Large intestine (tissue), 3 donors: ENCODE data around the gene KCTD8. TPM values are rescaled to one million over a fixed set of nuclear protein-coding genes. Genes with fewer than 3 reads are reported as not detected.

Experiments
- DNase-seq, 2 donors: peaks; one replicate each; pipeline versions ENCODE4 v3.0.0 to v3.0.0-alpha.2; 2013
- H3K27ac ChIP-seq: one replicate; pipeline ENCODE4 v1.5.1; 2013; ENCODE audit warnings: low read length
- H3K27me3 ChIP-seq: 2 replicates; pipeline ENCODE4 v1.6.1; 2013; ENCODE audit warnings: low read length; ENCODE audit not compliant: control insufficient read depth, insufficient read depth
- H3K36me3 ChIP-seq: 2 replicates; pipeline ENCODE4 v1.6.1; 2013; ENCODE audit warnings: low read length; ENCODE audit not compliant: control insufficient read depth, insufficient read depth
- H3K4me1 ChIP-seq: one replicate; pipeline ENCODE4 v1.6.1; 2013; ENCODE audit warnings: low read length; ENCODE audit not compliant: control insufficient read depth, insufficient read depth
- H3K4me3 ChIP-seq: one replicate; pipeline ENCODE4 v1.5.1; 2013; ENCODE audit warnings: low read length
- H3K9me3 ChIP-seq: one replicate; pipeline ENCODE4 v1.6.1; 2013; ENCODE audit warnings: mild to moderate bottlenecking, low read depth, low read length, moderate library complexity; ENCODE audit not compliant: control insufficient read depth
- WGBS: methylation state at CpG from one replicate; pipeline ENCODE4 v1.1.5; 2013; ENCODE audit warnings: low lambda C conversion rate; ENCODE audit not compliant: insufficient coverage; 5-methylcytosine and 5-hydroxymethylcytosine counted together
- polyA plus RNA-seq: library from polyadenylated mRNA; unstranded; fragments of 120-200 nt; gene quantifications from one replicate; pipeline ENCODE4 v1.2.1, GENCODE V29; 2013

KCTD8 gene
- polyA plus RNA-seq, 1 donor, result 0.78 TPM

DNA sequence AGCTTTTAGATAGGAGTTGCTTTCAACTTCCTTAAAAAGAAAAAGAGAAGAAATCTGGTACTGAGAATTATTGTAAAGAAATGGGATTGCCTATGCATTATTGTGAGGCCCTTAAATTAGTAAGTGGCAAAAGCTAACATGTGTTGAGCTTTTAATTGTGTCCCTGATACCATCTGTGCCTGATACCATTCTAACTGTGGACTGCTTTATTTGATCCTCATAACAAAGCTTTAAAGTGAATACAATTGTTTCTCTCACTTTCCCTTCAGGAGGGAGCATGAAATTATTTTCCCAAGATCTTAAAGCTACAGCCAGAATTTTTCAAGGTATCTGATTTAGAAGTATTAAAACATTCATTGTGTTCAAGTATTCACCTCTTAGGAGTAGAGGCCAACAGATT, 9.9 kb downstream of the KCTD8 start:
- Histone ChIP-seq H3K4me1 (no peaks in the 10 kb centered on the region), H3K9me3 (no peaks in the 10 kb centered on the region)
- no peak for DNase-seq

DNA sequence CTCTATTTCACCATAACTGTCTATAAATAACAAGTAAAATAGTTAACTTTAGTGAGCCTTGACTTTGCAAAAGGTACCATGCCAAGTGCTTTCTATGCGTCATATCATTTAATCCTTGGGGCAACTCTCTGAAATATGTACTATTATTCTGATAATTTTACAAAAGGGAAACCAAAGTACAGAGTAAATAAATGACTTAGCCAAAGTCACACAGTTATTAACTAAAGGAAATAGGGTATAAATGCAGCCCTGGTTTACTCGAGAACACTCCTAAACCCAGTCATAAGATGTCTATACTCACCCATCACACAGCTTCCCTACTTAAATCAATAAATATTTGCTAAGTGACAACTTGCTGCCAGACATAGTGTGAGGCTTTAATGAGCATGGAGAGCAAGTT, 14.4 kb downstream of the KCTD8 start:
- WGBS, result no CpG with 5 or more reads among the region's 2 CpGs
- H3K36me3 ChIP-seq, result no peaks in the 10 kb centered on the region

More for the DNA sequence above, 9.9 kb downstream of the KCTD8 start:
- no peak overlapping the region for H3K4me3 ChIP-seq
- H3K27me3 ChIP-seq, result no peaks in the 10 kb centered on the region
- H3K27ac ChIP-seq, result no peak overlapping the region
- no peaks in the 10 kb centered on the region for H3K36me3 ChIP-seq

DNA sequence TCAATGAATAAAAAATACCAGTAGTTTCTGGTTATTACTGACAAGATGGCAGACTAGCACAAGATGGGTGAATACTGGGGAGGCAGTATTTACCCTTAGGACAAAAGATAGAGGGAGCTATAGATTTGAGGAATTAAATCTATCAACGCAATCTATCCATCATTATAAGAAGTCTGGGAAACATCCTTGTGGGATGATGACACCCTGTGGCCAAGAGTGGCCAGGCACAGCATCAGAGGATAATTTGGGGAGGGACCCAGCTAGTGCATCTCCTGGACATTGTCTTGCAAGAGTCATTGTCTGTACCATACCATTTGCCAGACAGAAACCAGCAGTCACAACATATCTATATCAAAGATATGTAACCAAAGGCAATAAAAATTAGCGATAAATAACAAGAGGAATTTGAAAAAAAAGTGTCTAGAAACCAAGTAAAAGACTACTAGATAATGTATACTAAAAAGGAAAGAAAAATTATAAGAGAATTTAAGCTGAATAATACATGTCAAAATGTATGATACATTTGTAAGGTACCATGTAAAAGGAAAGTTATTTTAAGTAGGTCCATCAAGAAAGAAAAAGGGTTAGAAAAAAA, 22.9 kb downstream of the KCTD8 start:
- DNase-seq, result peak in 1 of 2 donors; percentile 4

More for the DNA sequence above, 14.4 kb downstream of the KCTD8 start:
- no peak for DNase-seq
- Histone ChIP-seq H3K4me3 (no peak overlapping the region), H3K27ac (no peak overlapping the region), H3K27me3 (no peaks in the 10 kb centered on the region), H3K9me3 (no peaks in the 10 kb centered on the region), H3K4me1 (no peaks in the 10 kb centered on the region)

DNA sequence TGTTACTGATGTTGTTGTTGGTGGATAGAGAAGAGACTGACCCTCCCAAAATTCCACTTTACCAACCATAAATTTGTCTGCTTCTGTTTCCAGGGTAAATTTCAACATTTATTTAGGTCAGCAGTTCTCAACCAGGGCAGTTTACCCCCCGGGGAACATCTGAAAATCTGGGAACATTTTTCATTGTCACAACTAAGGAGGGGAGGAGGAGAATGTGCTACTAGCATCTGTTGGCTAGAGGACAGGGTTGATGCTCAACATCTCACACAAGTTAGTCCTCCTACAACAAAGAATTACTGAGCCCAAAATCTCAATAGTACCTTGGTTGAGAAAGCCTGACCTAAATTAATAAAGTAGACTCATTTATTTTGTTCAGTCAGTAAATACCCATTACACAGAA, 25.7 kb downstream of the KCTD8 start:
- H3K9me3 ChIP-seq, result no peaks in the 10 kb centered on the region
- H3K36me3 ChIP-seq, result no peaks in the 10 kb centered on the region
- no peaks in the 10 kb centered on the region for H3K27me3 ChIP-seq
- no peak overlapping the region for H3K27ac ChIP-seq
- WGBS, result 40% methylated on average over 1 of the region's 1 CpG
- no peak for DNase-seq
- no peak overlapping the region for H3K4me3 ChIP-seq
- no peaks in the 10 kb centered on the region for H3K4me1 ChIP-seq

More for the DNA sequence above, 22.9 kb downstream of the KCTD8 start:
- no peaks in the 10 kb centered on the region for H3K4me1 ChIP-seq
- no peaks in the 10 kb centered on the region for H3K36me3 ChIP-seq
- no peak overlapping the region for H3K27ac ChIP-seq
- no peaks in the 10 kb centered on the region for H3K9me3 ChIP-seq
- no peak overlapping the region for H3K4me3 ChIP-seq
- WGBS, result no CpG with 5 or more reads among the region's 2 CpGs
- no peaks in the 10 kb centered on the region for H3K27me3 ChIP-seq

DNA sequence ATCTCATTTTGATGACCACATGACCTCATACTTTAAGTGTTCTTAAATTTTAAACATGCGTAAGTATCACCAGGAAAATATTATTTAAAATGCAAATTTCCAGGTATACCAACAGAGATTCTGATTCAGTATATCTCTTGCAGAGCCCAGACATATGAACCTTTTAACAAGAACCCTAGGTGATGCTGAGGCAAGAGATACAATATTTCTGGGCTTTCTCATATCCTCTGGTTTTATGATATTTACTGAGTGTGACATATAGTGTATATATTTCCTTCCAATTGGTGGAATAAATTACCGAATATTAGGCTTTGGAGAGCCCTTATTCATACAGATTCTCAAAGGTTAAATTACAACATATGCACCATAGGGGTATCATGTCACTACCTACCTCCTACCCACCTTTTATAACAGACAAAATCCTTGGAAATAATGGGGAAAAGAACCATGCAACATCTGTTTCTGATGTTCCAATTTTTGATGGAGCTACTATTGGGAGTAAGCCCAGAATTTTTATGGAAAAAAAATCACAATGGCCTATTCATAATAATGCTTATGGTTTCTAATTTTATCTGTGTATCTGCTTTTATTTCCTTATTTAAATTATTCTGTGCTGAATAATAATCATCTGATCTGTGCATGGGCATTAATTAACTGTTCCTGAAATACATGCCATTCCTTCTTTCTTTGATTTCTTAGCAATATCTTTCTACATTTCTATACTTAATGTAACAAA, 27.1 kb downstream of the KCTD8 start:
- Histone ChIP-seq H3K9me3 (no peaks in the 10 kb centered on the region), H3K4me3 (no peak overlapping the region), H3K27me3 (no peaks in the 10 kb centered on the region), H3K4me1 (no peaks in the 10 kb centered on the region), H3K27ac (no peak overlapping the region), H3K36me3 (no peaks in the 10 kb centered on the region)
- no peak for DNase-seq
- WGBS, result no CpG with 5 or more reads among the region's 2 CpGs

DNA sequence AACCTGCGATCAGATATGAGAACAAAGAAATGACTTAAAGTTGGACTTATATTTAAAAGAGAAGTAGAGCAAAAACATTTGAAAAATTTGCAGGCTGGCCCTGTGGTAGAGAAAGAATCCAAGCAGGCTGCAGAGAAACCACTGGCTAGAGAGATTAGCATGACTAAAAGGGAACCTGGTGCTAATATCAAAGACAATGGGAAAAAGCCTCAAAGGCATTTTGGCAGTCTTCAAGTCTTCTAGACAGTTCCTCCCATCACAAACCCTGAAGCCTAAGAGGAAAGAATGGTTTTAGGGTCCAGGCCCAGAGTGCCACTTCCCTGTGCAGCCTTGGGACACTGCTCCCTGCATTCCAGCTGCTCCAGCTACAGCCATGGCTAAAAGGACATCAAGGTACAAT, 33.4 kb downstream of the KCTD8 start:
- H3K36me3 ChIP-seq, result no peaks in the 10 kb centered on the region
- H3K27ac ChIP-seq, result no peak overlapping the region
- H3K4me3 ChIP-seq, result no peak overlapping the region
- no peaks in the 10 kb centered on the region for H3K4me1 ChIP-seq
- H3K9me3 ChIP-seq, result no peaks in the 10 kb centered on the region
- WGBS, result no CpG with 5 or more reads among the region's 1 CpG
- H3K27me3 ChIP-seq, result no peaks in the 10 kb centered on the region
- DNase-seq, result no peak

DNA sequence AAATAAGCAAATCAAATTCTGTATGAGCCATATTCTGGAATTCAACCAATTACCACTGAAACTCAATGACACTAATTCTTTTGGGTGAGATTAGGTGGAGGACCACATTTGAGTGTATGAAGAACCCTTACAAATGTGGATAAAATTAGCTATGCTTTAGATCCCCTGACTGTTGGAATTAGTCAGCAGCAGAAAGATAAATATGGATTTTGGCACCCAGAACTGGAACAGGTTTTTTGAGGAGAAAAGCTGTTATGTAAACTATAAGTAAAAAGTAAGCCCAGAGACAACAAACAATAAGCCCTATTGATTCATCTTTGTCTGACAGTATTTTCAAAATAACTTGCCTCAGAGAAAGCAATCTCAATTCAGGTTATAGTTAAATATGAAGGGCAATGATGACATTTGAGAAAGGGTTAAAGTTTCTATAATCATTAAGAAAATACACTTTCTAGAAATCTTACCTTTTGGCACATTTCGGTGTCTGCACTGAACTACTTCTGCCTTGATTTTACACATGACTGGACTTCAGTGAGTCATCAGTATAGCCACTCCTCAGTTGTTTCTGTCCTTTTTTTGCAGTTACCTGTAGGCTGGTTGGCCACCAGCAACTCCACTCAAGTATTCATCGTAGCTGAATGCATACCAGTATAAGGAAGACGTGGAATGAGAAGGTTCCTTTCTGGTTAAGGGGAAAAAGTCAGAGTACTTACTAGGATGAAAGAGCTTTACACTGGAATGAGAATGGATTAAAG, 80.0 kb downstream of the KCTD8 start:
- Histone ChIP-seq H3K36me3 (no peaks in the 10 kb centered on the region), H3K27me3 (no peaks in the 10 kb centered on the region), H3K4me3 (no peak overlapping the region), H3K27ac (no peak overlapping the region), H3K9me3 (no peaks in the 10 kb centered on the region), H3K4me1 (no peaks in the 10 kb centered on the region)
- no peak for DNase-seq
- 93% methylated on average over 3 of the region's 3 CpGs for WGBS

DNA sequence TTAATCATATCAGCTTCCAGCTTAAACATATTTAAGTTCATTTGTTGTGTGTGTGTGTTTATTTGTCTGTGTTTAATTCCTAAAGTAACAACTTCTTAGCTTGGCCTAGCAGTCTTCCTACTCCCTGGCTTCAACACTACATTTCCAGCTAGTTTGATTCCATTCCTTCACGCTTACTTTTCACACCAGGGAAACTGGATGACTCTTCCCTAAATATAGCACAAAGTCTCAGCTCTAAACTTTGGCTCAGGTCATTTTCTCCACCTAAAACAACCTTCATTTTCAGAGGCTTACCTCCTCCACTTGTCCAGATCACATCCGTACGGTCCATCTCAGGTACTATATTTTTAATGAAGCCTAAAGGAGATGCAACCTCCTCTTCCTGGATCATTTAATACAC, 94.4 kb downstream of the KCTD8 start:
- DNase-seq, result no peak
- H3K36me3 ChIP-seq, result no peaks in the 10 kb centered on the region
- H3K27ac ChIP-seq, result no peak overlapping the region
- 100% methylated on average over 1 of the region's 3 CpGs for WGBS
- no peaks in the 10 kb centered on the region for H3K4me1 ChIP-seq
- H3K27me3 ChIP-seq, result no peaks in the 10 kb centered on the region
- no peak overlapping the region for H3K4me3 ChIP-seq
- H3K9me3 ChIP-seq, result no peaks in the 10 kb centered on the region

DNA sequence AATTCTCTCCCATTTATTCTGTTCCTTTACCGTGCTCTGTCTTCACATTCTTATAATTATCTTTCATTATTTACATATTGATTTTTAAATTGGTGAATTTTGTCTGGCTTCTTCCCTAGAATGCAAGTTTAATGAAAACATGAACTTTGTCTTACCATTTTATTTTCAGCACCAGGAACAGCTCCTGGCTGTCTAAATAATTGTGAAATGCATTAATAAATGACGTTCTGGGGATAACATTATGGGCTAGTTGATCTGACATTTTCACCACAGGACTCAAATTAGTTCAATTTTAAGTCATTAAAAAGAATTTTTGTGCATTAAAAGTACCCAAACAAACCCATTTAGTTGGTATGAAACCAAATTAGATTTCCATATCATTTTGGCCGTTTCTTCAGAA, 97.5 kb downstream of the KCTD8 start:
- Histone ChIP-seq H3K27ac (no peak overlapping the region), H3K27me3 (no peaks in the 10 kb centered on the region), H3K9me3 (no peaks in the 10 kb centered on the region), H3K36me3 (no peaks in the 10 kb centered on the region), H3K4me3 (no peak overlapping the region), H3K4me1 (no peaks in the 10 kb centered on the region)
- WGBS, result 91% methylated on average over 2 of the region's 3 CpGs
- DNase-seq, result no peak

DNA sequence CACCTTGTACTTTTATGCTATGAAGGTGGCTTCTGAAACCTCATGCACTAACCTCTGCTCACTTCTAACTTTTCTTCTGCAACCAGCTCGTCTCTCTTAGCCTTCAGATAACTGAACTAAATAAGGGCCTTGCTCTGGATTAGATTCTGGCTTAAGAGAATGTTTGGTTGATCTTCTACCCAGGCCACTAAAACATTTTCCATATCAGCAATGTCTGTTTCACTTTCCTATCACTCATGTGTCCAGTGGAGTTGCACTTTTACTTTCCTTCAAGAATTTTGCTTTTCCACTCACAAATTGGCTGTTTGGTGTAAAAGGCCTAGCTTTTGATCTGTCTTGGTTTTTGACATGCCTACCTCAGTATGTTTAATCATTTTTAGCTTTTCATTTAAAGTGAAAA, 105.8 kb downstream of the KCTD8 start:
- 17% methylated on average over 1 of the region's 1 CpG for WGBS

More for the DNA sequence above, 105.8 kb downstream of the KCTD8 start:
- Histone ChIP-seq H3K4me1 (no peaks in the 10 kb centered on the region), H3K36me3 (no peaks in the 10 kb centered on the region), H3K9me3 (no peaks in the 10 kb centered on the region), H3K27ac (no peak overlapping the region), H3K27me3 (no peaks in the 10 kb centered on the region), H3K4me3 (no peak overlapping the region)
- DNase-seq, result no peak
